NCI-H2171 treated with DMSO at 0.1 percent for 48 hours (cell line): ENCODE results near the gene EPHA2.
"Not testable (repeated sequence)": the region's sequence is repeated elsewhere in the genome, so short reads cannot be mapped to it uniquely, and the experiment has no call there.

Source experiments
- DNase-seq: peaks from one replicate; lab custom pipeline; 2025; lab: John Stamatoyannopoulos, UW

The EPHA2 gene

GRCh38 chr1:16119504-16119903, 36.4 kb downstream of the EPHA2 start:
- no peak for DNase-seq

- no peak for DNase-seq
Measured at GRCh38 chr1:16118706-16119105, 37.2 kb downstream of the EPHA2 start.

- DNase-seq: no peak
Measured at GRCh38 chr1:16117936-16118335, 37.9 kb downstream of the EPHA2 start.

- DNase-seq: no peak
Measured at GRCh38 chr1:16117369-16117768, 38.5 kb downstream of the EPHA2 start.

GRCh38 chr1:16116625-16117024, 39.2 kb downstream of the EPHA2 start:
- DNase-seq: no peak

GRCh38 chr1:16116002-16116401, 39.9 kb downstream of the EPHA2 start:
- no peak for DNase-seq

- DNase-seq: no peak
Measured at GRCh38 chr1:16115468-16115983, 40.3 kb downstream of the EPHA2 start.

- no peak for DNase-seq
Measured at GRCh38 chr1:16114527-16115467, 41.1 kb downstream of the EPHA2 start.

- DNase-seq: no peak
Measured at GRCh38 chr1:16112596-16113555, 43.0 kb downstream of the EPHA2 start.

GRCh38 chr1:16111771-16112595, 43.9 kb downstream of the EPHA2 start:
- no peak for DNase-seq

GRCh38 chr1:16110884-16111283, 45.0 kb downstream of the EPHA2 start:
- DNase-seq: no peak

GRCh38 chr1:16110456-16110855, 45.4 kb downstream of the EPHA2 start:
- no peak for DNase-seq

- DNase-seq: no peak
Measured at GRCh38 chr1:16109571-16109970, 46.3 kb downstream of the EPHA2 start.

- DNase-seq: not testable (repeated sequence)
Measured at GRCh38 chr1:16107039-16107438, 48.8 kb downstream of the EPHA2 start.

- DNase-seq: no peak
Measured at GRCh38 chr1:16101623-16102022, 54.2 kb downstream of the EPHA2 start.

GRCh38 chr1:16099412-16099811, 56.5 kb downstream of the EPHA2 start:
- no peak for DNase-seq

- DNase-seq: no peak
Measured at GRCh38 chr1:16095447-16095846, 60.4 kb downstream of the EPHA2 start.

- DNase-seq: no peak
Measured at GRCh38 chr1:16094453-16095158, 61.3 kb downstream of the EPHA2 start.

- DNase-seq: no peak
Measured at GRCh38 chr1:16093611-16094010, 62.3 kb downstream of the EPHA2 start.

- DNase-seq: no peak
Measured at GRCh38 chr1:16092923-16093511, 62.9 kb downstream of the EPHA2 start.
